ENCODE measurements around the gene LIMD2. TPM values are rescaled to one million over a fixed set of nuclear protein-coding genes. Genes with fewer than 3 reads are reported as not detected.

Gene LIMD2
- total and polyA plus RNA-seq, 2 of the 8 experiments (the other 6 are each of a cell fraction or from before 2014, with no cell fraction given) = 72.0 to 77.2 TPM

GRCh38 chr17:63716426-63716825 lies 16.5 kb upstream of the LIMD2 start (continued):
- TF ChIP-seq SIN3A (conservative IDR thresholded peaks at IDR 0.05 in 1 of 2, IDR thresholded peaks at IDR 0.05 in 1 of 2; ENCODE audit: low read depth in 1 of 2, low read length in 2 of 2) (no peak), GABPA (IDR thresholded peaks at IDR 0.05; ENCODE audit: borderline replicate concordance, insufficient read depth, low read length) (no peak), RAD21 (IDR thresholded peaks at IDR 0.05 in 1 of 2, conservative IDR thresholded peaks at IDR 0.05 in 1 of 2; ENCODE audit: low read depth in 2 of 2, low read length in 2 of 2) (no peak), ASH2L (IDR thresholded peaks at IDR 0.05; ENCODE audit: low read length) (no peak)
